Liver (tissue), 9 donors: ENCODE data around the gene SF3B1. TPM values are rescaled to one million over a fixed set of nuclear protein-coding genes. Genes with fewer than 3 reads are reported as not detected.
A peak's percentile ranks its signal among the peaks of the same experiment; 100 is the strongest.

Experiments
- DNase-seq: peaks from one replicate; pipeline ENCODE4 v3.0.0-alpha.2; 2017; ENCODE audit warnings: low spot score
- H3K27ac ChIP-seq, 2 donors: one replicate each; pipeline ENCODE4 v1.7.0; 2013; ENCODE audit warnings: inconsistent platforms in 2 of 2, low read length in 2 of 2, control low read depth in 1 of 2, low read depth in 1 of 2, mild to moderate bottlenecking in 1 of 2
- H3K27me3 ChIP-seq, 4 donors: one replicate each; pipeline versions ENCODE4 v1.6.1 to v1.7.0; 2013; ENCODE audit warnings: low read length in 3 of 4, inconsistent platforms in 1 of 4, mild to moderate bottlenecking in 1 of 4, moderate library complexity in 1 of 4; ENCODE audit not compliant: control insufficient read depth in 4 of 4, insufficient read depth in 4 of 4
- H3K36me3 ChIP-seq, 4 donors: one replicate each; pipeline versions ENCODE4 v1.6.1 to v1.7.0; 2013; ENCODE audit warnings: low read length in 3 of 4, mild to moderate bottlenecking in 3 of 4, low read depth in 1 of 4, moderate library complexity in 1 of 4; ENCODE audit not compliant: control insufficient read depth in 4 of 4, insufficient read depth in 3 of 4
- H3K4me1 ChIP-seq, 4 donors: one replicate each; pipeline versions ENCODE4 v1.6.1 to v1.7.0; 2013; ENCODE audit warnings: low read length in 3 of 4, mild to moderate bottlenecking in 3 of 4, moderate library complexity in 1 of 4; ENCODE audit not compliant: control insufficient read depth in 4 of 4, insufficient read depth in 4 of 4
- H3K4me3 ChIP-seq, 3 donors: one replicate each; pipeline versions ENCODE4 v1.6.1 to v1.7.0; 2013; ENCODE audit warnings: low read length in 3 of 3, control low read depth in 1 of 3, low read depth in 1 of 3, mild to moderate bottlenecking in 1 of 3
- H3K9ac ChIP-seq, 2 donors: one replicate each; pipeline ENCODE4 v1.7.0; 2013; ENCODE audit warnings: low read length in 2 of 2, mild to moderate bottlenecking in 2 of 2, moderate library complexity in 2 of 2, control low read depth in 1 of 2, low read depth in 1 of 2
- H3K9me3 ChIP-seq, 4 donors: one replicate each; pipeline versions ENCODE4 v1.6.1 to v1.7.0; 2013; ENCODE audit warnings: low read length in 3 of 4; ENCODE audit not compliant: control insufficient read depth in 4 of 4
- ATF3 ChIP-seq: IDR thresholded peaks from 2 replicates; pipeline ENCODE4 v1.6.1; 2016; ENCODE audit warnings: antibody characterized with exemption
- CTCF ChIP-seq: fragments of 150-350 bp; IDR thresholded peaks from 2 replicates; pipeline ENCODE4 v1.5.1; 2017; ENCODE audit warnings: improper control_type of control experiment, low read depth, low read length; ENCODE audit not compliant: missing input control
- EGR1 ChIP-seq, 2 donors: IDR thresholded peaks; 2 replicates each; pipeline ENCODE4 v1.6.1; 2016 to 2018; ENCODE audit warnings: antibody characterized with exemption in 2 of 2, low read depth in 2 of 2
- FOXA2 ChIP-seq: IDR thresholded peaks from 2 replicates; pipeline ENCODE4 v1.6.1; 2016; ENCODE audit warnings: antibody characterized with exemption
- GABPA ChIP-seq, 2 donors: IDR thresholded peaks in 1 of 2; conservative IDR thresholded peaks in 1 of 2; 2 replicates each; pipeline ENCODE4 v1.6.1; 2016; ENCODE audit warnings: antibody characterized with exemption in 2 of 2, mild to moderate bottlenecking in 1 of 2, moderate library complexity in 1 of 2
- HNF4G ChIP-seq: IDR thresholded peaks from 2 replicates; pipeline ENCODE4 v1.6.1; 2016; ENCODE audit warnings: antibody characterized with exemption
- MAX ChIP-seq: IDR thresholded peaks from 2 replicates; pipeline ENCODE4 v1.6.1; 2016; ENCODE audit warnings: antibody characterized with exemption
- NR2F2 ChIP-seq: IDR thresholded peaks from 2 replicates; pipeline ENCODE4 v1.6.1; 2016; ENCODE audit warnings: antibody characterized with exemption
- REST ChIP-seq: IDR thresholded peaks from 2 replicates; pipeline ENCODE4 v1.6.1; 2016; ENCODE audit warnings: antibody characterized with exemption, mild to moderate bottlenecking
- RXRA ChIP-seq, 2 donors: IDR thresholded peaks; 2 replicates each; pipeline ENCODE4 v1.6.1; 2017 to 2018; ENCODE audit warnings: antibody characterized with exemption in 2 of 2, mild to moderate bottlenecking in 1 of 2
- TAF1 ChIP-seq: conservative IDR thresholded peaks from 2 replicates; pipeline ENCODE4 v1.6.1; 2016; ENCODE audit warnings: antibody characterized with exemption, mild to moderate bottlenecking
- YY1 ChIP-seq: IDR thresholded peaks from 2 replicates; pipeline ENCODE4 v1.6.1; 2016; ENCODE audit warnings: antibody characterized with exemption, mild to moderate bottlenecking
- ZBTB33 ChIP-seq: IDR thresholded peaks from 2 replicates; pipeline ENCODE4 v1.6.1; 2016; ENCODE audit warnings: antibody characterized with exemption
- WGBS: extraction: QIAGEN DNeasy Blood & Tissue Kit; methylation state at CpG from one replicate; pipeline ENCODE4 v1.1.7; 2013; 5-methylcytosine and 5-hydroxymethylcytosine counted together
- polyA plus RNA-seq, 2 donors: library from polyadenylated mRNA; stranded (reverse) in 1 of 2; unstranded in 1 of 2; fragments of 200-250 nt in 1 of 2; fragments of >200 nt in 1 of 2; fragmentation: Nextera tagmentation in 1 of 2; extraction: Ambion mirVana in 1 of 2; gene quantifications; one replicate each; pipeline versions ENCODE4 v1.2.1 to v1.2.3, GENCODE V29; 2013 to 2015
- total RNA-seq, 2 donors: library from RNA; depleted of rRNA; stranded (reverse); fragments of >200 nt; gene quantifications; one replicate each; pipeline ENCODE4 v1.2.3, GENCODE V29; 2014
- donor health status: healthy.
- donor health status: healthy.
- donor health status: healthy.
- donor health status: healthy.
- donor health status: healthy.

The SF3B1 gene
- total and polyA plus RNA-seq, 4 donors = 44.1 to 180 (median 139) TPM

GRCh38 chr2:197423307-197423706 lies 11.5 kb downstream of the SF3B1 start (continued):
- TF ChIP-seq CTCF (no peak), HNF4G (no peak), NR2F2 (no peak)

GRCh38 chr2:197419438-197419837 lies 15.4 kb downstream of the SF3B1 start:
- TF ChIP-seq FOXA2 (no peak), GABPA (IDR thresholded peaks at IDR 0.05 in 1 of 2, conservative IDR thresholded peaks at IDR 0.05 in 1 of 2) (no peak), EGR1 (IDR thresholded peaks at IDR 0.05; ENCODE audit: low read depth in 2 of 2) (no peak), ZBTB33 (no peak), TAF1 (no peak), YY1 (no peak), ATF3 (no peak), HNF4G (no peak), MAX (no peak)
- Histone ChIP-seq H3K9ac (no peak overlapping the region), H3K27me3 (no peaks in the 10 kb centered on the region), H3K27ac (no peak overlapping the region), H3K36me3 (peaks cover 11 to 53% (median 45%) of the 10 kb centered on the region in 4 donors), H3K4me1 (peaks cover 5 to 14% (median 8%) of the 10 kb centered on the region in 4 donors), H3K9me3 (no peaks in the 10 kb centered on the region), H3K4me3 (no peak overlapping the region)
- DNase-seq = no peak

- TF ChIP-seq REST = no peak
- no peak for TF ChIP-seq FOXA2
- peak; percentile 57 to 83 for TF ChIP-seq RXRA (IDR thresholded peaks at IDR 0.05)
- no peak for TF ChIP-seq TAF1
- Histone ChIP-seq H3K27me3 (no peaks in the 10 kb centered on the region), H3K9ac (no peak overlapping the region), H3K4me3 (no peak overlapping the region), H3K9me3 (no peaks in the 10 kb centered on the region), H3K36me3 (peaks cover 14 to 59% (median 50%) of the 10 kb centered on the region in 4 donors), H3K27ac (no peak overlapping the region), H3K4me1 (peaks cover 6 to 21% (median 12%) of the 10 kb centered on the region in 4 donors)
- 51% methylated on average over 1 of the region's 1 CpG for WGBS
- no peak for DNase-seq
These were observed 18.6 kb downstream of the SF3B1 start for GRCh38 chr2:197416268-197416667.
